ENCODE results near the gene DCAKD. TPM values are rescaled to one million over a fixed set of nuclear protein-coding genes. Genes with fewer than 3 reads are reported as not detected.

DCAKD gene
- total and polyA plus RNA-seq, 10 of the 15 experiments (the other 5 are each of a cell fraction or from before 2014, with no cell fraction given), result 11.6 to 62.7 (median 38.3) TPM

DNA sequence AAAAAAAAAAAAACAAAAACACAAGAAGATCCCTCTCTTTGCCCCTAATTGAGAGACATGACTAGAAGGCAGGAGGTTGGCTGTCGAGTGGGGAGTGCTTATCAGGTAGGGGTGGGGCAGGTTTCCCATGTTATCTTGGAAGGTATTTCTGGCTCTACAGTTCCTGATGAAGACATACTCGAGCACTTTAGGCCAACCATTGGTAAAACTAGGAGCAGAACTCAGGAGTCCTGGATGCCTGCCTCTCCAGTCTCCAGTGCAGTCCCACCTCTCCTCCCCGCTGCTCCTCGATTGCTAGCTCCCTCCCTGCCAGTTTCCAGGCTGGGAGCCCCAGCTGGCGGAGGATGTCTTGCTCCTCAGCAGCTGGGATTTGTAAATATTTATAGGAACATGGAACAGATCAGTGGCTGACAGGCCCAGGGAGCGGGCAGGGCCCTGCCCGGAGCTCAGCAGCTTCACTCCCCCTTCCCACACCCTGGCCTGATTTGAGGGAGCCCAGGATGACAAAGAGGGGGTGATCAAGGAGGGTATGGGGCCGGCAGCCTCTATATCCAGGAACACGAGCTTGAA is 71.9 kb downstream of the DCAKD start:
- POLR2A ChIA-PET, result no interaction called here
- no peak overlapping the region for H3K4me2 ChIP-seq (ENCODE audit: control insufficient read depth, insufficient read depth)
- 26% methylated on average over 9 of the region's 9 CpGs for WGBS (ENCODE audit: insufficient coverage, insufficient replicate concordance, low lambda C conversion rate, missing lambda C conversion rate)
- H3K27me3 ChIP-seq (replicated peaks in 1 of 2; ENCODE audit: control insufficient read depth in 2 of 2, insufficient read depth in 2 of 2, low read length in 1 of 2), result peaks cover 5% of the 10 kb centered on the region in 2 experiments; a peak in 3 of 4 replicates
- H3K79me2 ChIP-seq (ENCODE audit: control insufficient read depth, insufficient read depth, low read length), result no peaks in the 10 kb centered on the region
- FAIRE-seq (no peak), DNase-seq (ENCODE audit: low read depth, low spot score) (no peak), ATAC-seq (no peak)
- intact Hi-C loops (cut with micrococcal nuclease; ENCODE audit: unreplicated experiment), result no loop called here
- H3K4me1 ChIP-seq (ENCODE audit: control insufficient read depth, insufficient read depth, low read length), result no peaks in the 10 kb centered on the region; the same call in 1 of the 2 replicates
- RAD21 ChIA-PET (ENCODE audit: unreplicated experiment), result interaction anchor here (1.4 kb wide), 1 partner anchor 12 kb away, joined by 3 read pairs; no protein-coding TSS in a partner anchor
- no peak overlapping the region for H3K27ac ChIP-seq (ENCODE audit: control insufficient read depth, insufficient read depth)
- CTCF ChIA-PET, result interaction anchor here (0.8 kb wide), 1 partner anchor 43 kb away, joined by 3 read pairs; no protein-coding TSS in a partner anchor
- no peak overlapping the region for H3K4me3 ChIP-seq
- H3K36me3 ChIP-seq (ENCODE audit: control insufficient read depth in 2 of 2, insufficient read depth in 2 of 2, low read length in 1 of 2), result no peaks in the 10 kb centered on the region
- H4K20me1 ChIP-seq (ENCODE audit: control insufficient read depth, insufficient read depth), result no peaks in the 10 kb centered on the region
- H3K9me3 ChIP-seq (replicated peaks; ENCODE audit: control insufficient read depth, insufficient read depth, low read length), result no peaks in the 10 kb centered on the region; the same call in 2 of the 3 replicates
- SMC1A ChIA-PET (ENCODE audit: uncharacterized antibody, unreplicated experiment), result no interaction called here
- TF ChIP-seq MXI1 (IDR thresholded peaks at IDR 0.05; ENCODE audit: low read depth, low read length) (no peak), TBL1XR1 (IDR thresholded peaks at IDR 0.05; ENCODE audit: low read depth, low read length) (no peak)
- no peak overlapping the region for H3K9ac ChIP-seq (ENCODE audit: control insufficient read depth, insufficient read depth, low read length)
- no peak overlapping the region for H2AFZ ChIP-seq (ENCODE audit: control insufficient read depth, low read depth, low read length)
- no TSS peak for BruUV-seq (replicated peaks)
- in situ Hi-C loops (cut with MboI), result no loop called here

DNA sequence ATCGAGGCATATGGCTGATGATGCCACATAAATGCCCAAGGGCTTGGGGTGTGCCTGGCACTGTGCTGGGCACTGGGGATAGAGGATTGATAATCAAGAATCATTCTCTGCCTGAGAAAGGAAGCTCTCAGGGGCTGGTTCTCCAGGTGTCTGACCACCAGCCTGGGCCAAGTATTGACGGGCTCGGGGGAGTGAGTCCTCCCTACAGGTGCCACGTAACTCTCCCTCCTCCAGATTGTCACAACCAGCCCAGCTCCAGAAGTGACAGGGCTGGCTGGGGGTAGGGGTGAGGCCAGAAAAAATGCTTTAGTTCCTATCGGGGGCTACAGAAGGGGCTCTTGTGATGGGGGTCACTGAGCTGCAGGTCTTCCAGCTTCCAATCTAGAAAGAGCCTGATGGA is 72.6 kb downstream of the DCAKD start:
- no peaks in the 10 kb centered on the region for H3K9me3 ChIP-seq (replicated peaks; ENCODE audit: control insufficient read depth, insufficient read depth, low read length)
- no peaks in the 10 kb centered on the region; the same call in 1 of the 2 replicates for H3K4me1 ChIP-seq (ENCODE audit: control insufficient read depth, insufficient read depth, low read length)
- FAIRE-seq (no peak), ATAC-seq (no peak), DNase-seq (ENCODE audit: low read depth, low spot score) (no peak)
- peaks cover 5% of the 10 kb centered on the region in 2 experiments; a peak in 3 of 4 replicates for H3K27me3 ChIP-seq (replicated peaks in 1 of 2; ENCODE audit: control insufficient read depth in 2 of 2, insufficient read depth in 2 of 2, low read length in 1 of 2)
- POLR2A ChIA-PET, result no interaction called here
- in situ Hi-C loops (cut with MboI), result no loop called here
- SMC1A ChIA-PET (ENCODE audit: uncharacterized antibody, unreplicated experiment), result no interaction called here
- intact Hi-C loops (cut with micrococcal nuclease; ENCODE audit: unreplicated experiment), result no loop called here
- no peaks in the 10 kb centered on the region for H4K20me1 ChIP-seq (ENCODE audit: control insufficient read depth, insufficient read depth)
- 19% methylated on average over 5 of the region's 5 CpGs for WGBS (ENCODE audit: insufficient coverage, insufficient replicate concordance, low lambda C conversion rate, missing lambda C conversion rate)
- H3K79me2 ChIP-seq (ENCODE audit: control insufficient read depth, insufficient read depth, low read length), result no peaks in the 10 kb centered on the region
- RAD21 ChIA-PET (ENCODE audit: unreplicated experiment), result interaction anchor here (1.4 kb wide), 1 partner anchor 12 kb away, joined by 3 read pairs; no protein-coding TSS in a partner anchor
- no peak overlapping the region for H3K27ac ChIP-seq (ENCODE audit: control insufficient read depth, insufficient read depth)
- no TSS peak for BruUV-seq (replicated peaks)
- no peak overlapping the region for H3K9ac ChIP-seq (ENCODE audit: control insufficient read depth, insufficient read depth, low read length)
- no peaks in the 10 kb centered on the region for H3K36me3 ChIP-seq (ENCODE audit: control insufficient read depth in 2 of 2, insufficient read depth in 2 of 2, low read length in 1 of 2)
- no peak overlapping the region for H3K4me3 ChIP-seq
- H3K4me2 ChIP-seq (ENCODE audit: control insufficient read depth, insufficient read depth), result no peak overlapping the region
- no peak overlapping the region for H2AFZ ChIP-seq (ENCODE audit: control insufficient read depth, low read depth, low read length)
- CTCF ChIA-PET, result interaction anchor here (0.8 kb wide), 1 partner anchor 44 kb away, joined by 3 read pairs; no protein-coding TSS in a partner anchor
- TF ChIP-seq TBL1XR1 (IDR thresholded peaks at IDR 0.05; ENCODE audit: low read depth, low read length) (no peak), CBX3 (IDR thresholded peaks at IDR 0.05; ENCODE audit: borderline replicate concordance, low read depth) (no peak), MEF2A (IDR thresholded peaks at IDR 0.05; ENCODE audit: insufficient read depth, low read depth, low read length) (no peak), RAD21 (IDR thresholded peaks at IDR 0.05; ENCODE audit: insufficient read depth, low read depth, low read length) (no peak), IRF4 (IDR thresholded peaks at IDR 0.05; ENCODE audit: low read depth, low read length) (no peak), POLR2AphosphoS2 (IDR thresholded peaks at IDR 0.05; ENCODE audit: low read depth, low read length) (no peak), MTA2 (IDR thresholded peaks at IDR 0.05; ENCODE audit: low read depth) (no peak)
- TF ChIP-seq, protein P1, sequence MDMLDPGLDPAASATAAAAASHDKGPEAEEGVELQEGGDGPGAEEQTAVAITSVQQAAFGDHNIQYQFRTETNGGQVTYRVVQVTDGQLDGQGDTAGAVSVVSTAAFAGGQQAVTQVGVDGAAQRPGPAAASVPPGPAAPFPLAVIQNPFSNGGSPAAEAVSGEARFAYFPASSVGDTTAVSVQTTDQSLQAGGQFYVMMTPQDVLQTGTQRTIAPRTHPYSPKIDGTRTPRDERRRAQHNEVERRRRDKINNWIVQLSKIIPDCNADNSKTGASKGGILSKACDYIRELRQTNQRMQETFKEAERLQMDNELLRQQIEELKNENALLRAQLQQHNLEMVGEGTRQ (IDR thresholded peaks at IDR 0.05; ENCODE audit: borderline replicate concordance, low read depth, low read length), result no peak
- TF ChIP-seq, protein P2, sequence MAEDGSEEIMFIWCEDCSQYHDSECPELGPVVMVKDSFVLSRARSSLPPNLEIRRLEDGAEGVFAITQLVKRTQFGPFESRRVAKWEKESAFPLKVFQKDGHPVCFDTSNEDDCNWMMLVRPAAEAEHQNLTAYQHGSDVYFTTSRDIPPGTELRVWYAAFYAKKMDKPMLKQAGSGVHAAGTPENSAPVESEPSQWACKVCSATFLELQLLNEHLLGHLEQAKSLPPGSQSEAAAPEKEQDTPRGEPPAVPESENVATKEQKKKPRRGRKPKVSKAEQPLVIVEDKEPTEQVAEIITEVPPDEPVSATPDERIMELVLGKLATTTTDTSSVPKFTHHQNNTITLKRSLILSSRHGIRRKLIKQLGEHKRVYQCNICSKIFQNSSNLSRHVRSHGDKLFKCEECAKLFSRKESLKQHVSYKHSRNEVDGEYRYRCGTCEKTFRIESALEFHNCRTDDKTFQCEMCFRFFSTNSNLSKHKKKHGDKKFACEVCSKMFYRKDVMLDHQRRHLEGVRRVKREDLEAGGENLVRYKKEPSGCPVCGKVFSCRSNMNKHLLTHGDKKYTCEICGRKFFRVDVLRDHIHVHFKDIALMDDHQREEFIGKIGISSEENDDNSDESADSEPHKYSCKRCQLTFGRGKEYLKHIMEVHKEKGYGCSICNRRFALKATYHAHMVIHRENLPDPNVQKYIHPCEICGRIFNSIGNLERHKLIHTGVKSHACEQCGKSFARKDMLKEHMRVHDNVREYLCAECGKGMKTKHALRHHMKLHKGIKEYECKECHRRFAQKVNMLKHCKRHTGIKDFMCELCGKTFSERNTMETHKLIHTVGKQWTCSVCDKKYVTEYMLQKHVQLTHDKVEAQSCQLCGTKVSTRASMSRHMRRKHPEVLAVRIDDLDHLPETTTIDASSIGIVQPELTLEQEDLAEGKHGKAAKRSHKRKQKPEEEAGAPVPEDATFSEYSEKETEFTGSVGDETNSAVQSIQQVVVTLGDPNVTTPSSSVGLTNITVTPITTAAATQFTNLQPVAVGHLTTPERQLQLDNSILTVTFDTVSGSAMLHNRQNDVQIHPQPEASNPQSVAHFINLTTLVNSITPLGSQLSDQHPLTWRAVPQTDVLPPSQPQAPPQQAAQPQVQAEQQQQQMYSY (CRISPR knock-in tag; IDR thresholded peaks at IDR 0.05), result no peak
- TF ChIP-seq, protein P3, sequence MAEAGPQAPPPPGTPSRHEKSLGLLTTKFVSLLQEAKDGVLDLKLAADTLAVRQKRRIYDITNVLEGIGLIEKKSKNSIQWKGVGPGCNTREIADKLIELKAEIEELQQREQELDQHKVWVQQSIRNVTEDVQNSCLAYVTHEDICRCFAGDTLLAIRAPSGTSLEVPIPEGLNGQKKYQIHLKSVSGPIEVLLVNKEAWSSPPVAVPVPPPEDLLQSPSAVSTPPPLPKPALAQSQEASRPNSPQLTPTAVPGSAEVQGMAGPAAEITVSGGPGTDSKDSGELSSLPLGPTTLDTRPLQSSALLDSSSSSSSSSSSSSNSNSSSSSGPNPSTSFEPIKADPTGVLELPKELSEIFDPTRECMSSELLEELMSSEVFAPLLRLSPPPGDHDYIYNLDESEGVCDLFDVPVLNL (IDR thresholded peaks at IDR 0.05; ENCODE audit: low read depth, low read length), result no peak
